Mucosa of descending colon (tissue), 3 donors: ENCODE results near the gene C14orf132. TPM values are rescaled to one million over a fixed set of nuclear protein-coding genes. Genes with fewer than 3 reads are reported as not detected.

Experiments used
- ATAC-seq: fragments of 200-7000 bp; cut with Tn5 transposase; one replicate; pipeline ENCODE4 v1.9.1; 2020; ENCODE audit warnings: mild to moderate bottlenecking, moderate library complexity
- DNase-seq, 3 donors: peaks; one replicate each; pipeline ENCODE4 v3.0.0-alpha.2; 2020
- H3K36me3 ChIP-seq: fragments of 200-600 bp; one replicate; pipeline ENCODE4 v1.8.0; 2021; ENCODE audit warnings: low read depth, mild to moderate bottlenecking
- H3K4me1 ChIP-seq: fragments of 200-600 bp; one replicate; pipeline ENCODE4 v1.8.0; 2021; ENCODE audit warnings: low read depth, mild to moderate bottlenecking
- H3K4me3 ChIP-seq: fragments of 200-600 bp; one replicate; pipeline ENCODE4 v1.8.0; 2021; ENCODE audit warnings: mild to moderate bottlenecking
- H3K9me3 ChIP-seq: fragments of 200-600 bp; one replicate; pipeline ENCODE4 v1.8.0; 2021; ENCODE audit warnings: mild to moderate bottlenecking
- CTCF ChIP-seq: fragments of 200-600 bp; IDR thresholded peaks from one replicate; pipeline ENCODE4 v1.8.0; 2022; ENCODE audit warnings: antibody characterized with exemption, mild to moderate bottlenecking
- intact Hi-C, 2 donors: fragments of 100-400 bp; cut with DNase I in 1 of 2; cut with micrococcal nuclease in 1 of 2; formaldehyde crosslinking; loops; one replicate each; pipeline versions ENCODE4 v1.11.0 to v1.11.1; 2022; cut with DNase I, micrococcal nuclease
- total RNA-seq, 3 donors: library from RNA; stranded (reverse); fragmentation: NEBNext Ultra II Directional in 2 of 3; extraction: Animal tissue kit (Norgen Biotek cat#: 25700) in 2 of 3; gene quantifications; one replicate each; pipeline versions ENCODE4 v1.2.1 to v1.2.4, GENCODE V29; 2021 to 2023
- donor health status: DM: no; HTN: no; CAD: no; lungs with moderate emphysema.
- donor health status: DM: no; HTN: no; CAD: no.
- donor health status: DM: no; HTN: yes; CAD: no.

C14orf132 gene
- total RNA-seq, 3 donors from 2014 or later: 1.8 to 21.8 (median 4.9) TPM

- intact Hi-C loops: loop anchor here (10.0 kb wide), 2 partner anchors 58 to 318 kb away; no protein-coding TSS in a partner anchor
- no peak for DNase-seq
Measured at GRCh38 chr14:96106891-96107290, 67.7 kb downstream of the C14orf132 start.

GRCh38 chr14:96108061-96108795 lies 69.1 kb downstream of the C14orf132 start:
- Histone ChIP-seq H3K36me3 (no peaks in the 10 kb centered on the region), H3K4me1 (no peaks in the 10 kb centered on the region), H3K9me3 (no peaks in the 10 kb centered on the region), H3K4me3 (no peak overlapping the region)
- TF ChIP-seq CTCF: no peak
- DNase-seq (no peak), ATAC-seq (no peak)
- intact Hi-C loops: loop anchor here (10.0 kb wide), 2 partner anchors 57 to 317 kb away; no protein-coding TSS in a partner anchor

More at GRCh38 chr14:96106891-96107290, 67.7 kb downstream of the C14orf132 start:
- Histone ChIP-seq H3K4me1 (no peaks in the 10 kb centered on the region), H3K4me3 (no peak overlapping the region), H3K36me3 (no peaks in the 10 kb centered on the region), H3K9me3 (no peaks in the 10 kb centered on the region)
- no peak for ATAC-seq
- TF ChIP-seq CTCF: no peak

GRCh38 chr14:96108911-96109310 lies 69.7 kb downstream of the C14orf132 start:
- intact Hi-C loops: loop anchor here (10.0 kb wide), 2 partner anchors 56 to 316 kb away; no protein-coding TSS in a partner anchor
- H3K4me1 ChIP-seq: no peaks in the 10 kb centered on the region

GRCh38 chr14:96109596-96110355 lies 70.6 kb downstream of the C14orf132 start:
- Histone ChIP-seq H3K36me3 (no peaks in the 10 kb centered on the region), H3K4me3 (no peak overlapping the region), H3K4me1 (no peaks in the 10 kb centered on the region), H3K9me3 (peaks cover 6% of the 10 kb centered on the region)
- intact Hi-C loops: loop anchor here (10.0 kb wide), 2 partner anchors 55 to 315 kb away; no protein-coding TSS in a partner anchor
- DNase-seq (no peak), ATAC-seq (no peak)
- TF ChIP-seq CTCF: no peak

More at GRCh38 chr14:96108911-96109310, 69.7 kb downstream of the C14orf132 start:
- Histone ChIP-seq H3K9me3 (peaks cover 3% of the 10 kb centered on the region), H3K4me3 (no peak overlapping the region), H3K36me3 (no peaks in the 10 kb centered on the region)
- TF ChIP-seq CTCF: no peak
- no peak for DNase-seq
- ATAC-seq: no peak

- Histone ChIP-seq H3K9me3 (peaks cover 6% of the 10 kb centered on the region), H3K4me1 (no peaks in the 10 kb centered on the region), H3K36me3 (no peaks in the 10 kb centered on the region), H3K4me3 (no peak overlapping the region)
- ATAC-seq: no peak
- intact Hi-C loops: no loop called here
- DNase-seq: no peak
- TF ChIP-seq CTCF: no peak
Measured at GRCh38 chr14:96112032-96112431, 72.9 kb downstream of the C14orf132 start.
